Breast epithelium (tissue), 3 donors: ENCODE data around the gene ADGRB2.

ENCODE experiments used
- POLR2A ChIP-seq: fragments of 450-650 bp; IDR thresholded peaks from one replicate; pipeline ENCODE4 v1.6.1; 2016; ENCODE audit warnings: antibody characterized with exemption, mild to moderate bottlenecking, moderate library complexity
- POLR2AphosphoS5 ChIP-seq, 3 donors: sonication (generic); formaldehyde crosslinking; IDR thresholded peaks; one replicate each; pipeline ENCODE4 v1.6.1; 2017; ENCODE audit warnings: antibody characterized with exemption in 3 of 3
- TF ChIP-seq, protein P1 (sequence below), 3 donors: fragments of 450-650 bp; IDR thresholded peaks; one replicate each; pipeline ENCODE4 v1.5.1; 2016 to 2017; ENCODE audit warnings: antibody characterized with exemption in 3 of 3, mild to moderate bottlenecking in 3 of 3, moderate library complexity in 3 of 3

DNA sequence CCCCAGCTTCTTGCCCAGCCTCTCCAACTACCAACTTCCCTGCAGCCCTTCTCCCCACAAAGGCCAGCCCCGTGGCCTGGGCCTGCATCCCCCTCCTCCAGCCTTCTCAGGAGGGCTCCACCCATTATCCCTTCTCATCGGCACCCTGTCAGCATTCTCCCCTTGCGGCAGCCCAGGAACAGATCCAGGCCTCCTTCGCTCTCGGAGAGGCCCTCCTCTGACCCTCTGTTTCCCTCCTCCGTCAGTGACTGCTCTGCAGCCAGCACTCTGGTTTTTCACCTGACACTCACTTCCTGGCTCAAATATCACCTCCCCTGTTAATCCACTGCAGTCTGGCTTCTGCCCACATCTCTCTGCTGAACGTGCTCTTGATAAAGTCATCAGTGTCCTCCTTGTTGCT, 17.5 kb downstream of the ADGRB2 start:
- TF ChIP-seq, protein P1, sequence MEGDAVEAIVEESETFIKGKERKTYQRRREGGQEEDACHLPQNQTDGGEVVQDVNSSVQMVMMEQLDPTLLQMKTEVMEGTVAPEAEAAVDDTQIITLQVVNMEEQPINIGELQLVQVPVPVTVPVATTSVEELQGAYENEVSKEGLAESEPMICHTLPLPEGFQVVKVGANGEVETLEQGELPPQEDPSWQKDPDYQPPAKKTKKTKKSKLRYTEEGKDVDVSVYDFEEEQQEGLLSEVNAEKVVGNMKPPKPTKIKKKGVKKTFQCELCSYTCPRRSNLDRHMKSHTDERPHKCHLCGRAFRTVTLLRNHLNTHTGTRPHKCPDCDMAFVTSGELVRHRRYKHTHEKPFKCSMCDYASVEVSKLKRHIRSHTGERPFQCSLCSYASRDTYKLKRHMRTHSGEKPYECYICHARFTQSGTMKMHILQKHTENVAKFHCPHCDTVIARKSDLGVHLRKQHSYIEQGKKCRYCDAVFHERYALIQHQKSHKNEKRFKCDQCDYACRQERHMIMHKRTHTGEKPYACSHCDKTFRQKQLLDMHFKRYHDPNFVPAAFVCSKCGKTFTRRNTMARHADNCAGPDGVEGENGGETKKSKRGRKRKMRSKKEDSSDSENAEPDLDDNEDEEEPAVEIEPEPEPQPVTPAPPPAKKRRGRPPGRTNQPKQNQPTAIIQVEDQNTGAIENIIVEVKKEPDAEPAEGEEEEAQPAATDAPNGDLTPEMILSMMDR (IDR thresholded peaks at IDR 0.05) = no peak
- TF ChIP-seq POLR2AphosphoS5 (IDR thresholded peaks at IDR 0.05) (no peak), POLR2A (no peak)
